MM.1S (cell line): ENCODE results near the gene MRPL19.

Experiments
- DNase-seq: peaks from one replicate; pipeline ENCODE4 v3.0.0-alpha.2; 2015
- H2AFZ ChIP-seq: fragments of 300-600 bp; sonication (generic); 2 replicates; pipeline ENCODE4 v1.6.0; 2016; ENCODE audit warnings: antibody characterized with exemption, low read length
- H3F3A ChIP-seq: fragments of 300-600 bp; sonication (generic); 2 replicates; pipeline ENCODE4 v1.6.1; 2016; ENCODE audit warnings: mild to moderate bottlenecking, antibody characterized with exemption, low read length, moderate library complexity, mixed read lengths; ENCODE audit not compliant: insufficient read depth
- H3K27ac ChIP-seq: fragments of 300-600 bp; sonication (generic); 2 replicates; pipeline ENCODE4 v1.5.1; 2016; ENCODE audit warnings: mild to moderate bottlenecking, low read length
- H3K27me3 ChIP-seq: fragments of 300-600 bp; sonication (generic); replicated peaks from 2 replicates; pipeline ENCODE4 v1.6.0; 2016; ENCODE audit warnings: low read length; ENCODE audit not compliant: insufficient read depth
- H3K36me3 ChIP-seq: fragments of 300-600 bp; sonication (generic); replicated peaks from 2 replicates; pipeline ENCODE4 v1.6.1; 2016; ENCODE audit warnings: mild to moderate bottlenecking, low read length, mixed read lengths; ENCODE audit not compliant: insufficient read depth
- H3K4me1 ChIP-seq: fragments of 300-600 bp; sonication (generic); 2 replicates; pipeline ENCODE4 v1.6.1; 2016; ENCODE audit warnings: low read length, mixed read lengths
- H3K4me2 ChIP-seq: fragments of 300-600 bp; sonication (generic); 2 replicates; pipeline ENCODE4 v1.6.0; 2016; ENCODE audit warnings: low read depth, low read length
- H3K4me3 ChIP-seq: fragments of 300-600 bp; sonication (generic); 2 replicates; pipeline ENCODE4 v1.5.1; 2016; ENCODE audit warnings: low read length, mixed read lengths
- H3K79me2 ChIP-seq: fragments of 300-600 bp; sonication (generic); 2 replicates; pipeline ENCODE4 v1.6.1; 2016; ENCODE audit warnings: mixed run types, low read length, mixed read lengths
- H3K9ac ChIP-seq: fragments of 300-600 bp; sonication (generic); 2 replicates; pipeline ENCODE4 v1.6.1; 2016; ENCODE audit warnings: low read length, mixed read lengths
- H3K9me2 ChIP-seq: fragments of 300-600 bp; sonication (generic); replicated peaks from 2 replicates; pipeline ENCODE4 v1.6.1; 2016; ENCODE audit warnings: mild to moderate bottlenecking, low read length, mixed read lengths; ENCODE audit not compliant: insufficient read depth
- H3K9me3 ChIP-seq: fragments of 300-600 bp; sonication (generic); replicated peaks from 2 replicates; pipeline ENCODE4 v1.6.1; 2016; ENCODE audit warnings: mild to moderate bottlenecking, low read length, mixed read lengths; ENCODE audit not compliant: insufficient read depth
- H4K20me1 ChIP-seq: fragments of 300-600 bp; sonication (generic); 2 replicates; pipeline ENCODE4 v1.6.1; 2016; ENCODE audit warnings: mild to moderate bottlenecking, low read length, moderate library complexity, mixed read lengths; ENCODE audit not compliant: insufficient read depth
- EZH2 ChIP-seq: fragments of 300-600 bp; sonication (generic); optimal IDR thresholded peaks from 2 replicates; pipeline ENCODE3; 2017; ENCODE audit warnings: low read depth, mild to moderate bottlenecking, antibody characterized with exemption, low read length, mixed read lengths
- EZH2phosphoT487 ChIP-seq: fragments of 300-600 bp; sonication (generic); IDR thresholded peaks from 2 replicates; pipeline ENCODE4 v1.6.1; 2018; ENCODE audit warnings: antibody characterized with exemption, low read length
- TF ChIP-seq, protein P1 (sequence below): fragments of 300-600 bp; sonication (generic); IDR thresholded peaks from 2 replicates; pipeline ENCODE4 v1.5.1; 2016; ENCODE audit warnings: antibody characterized with exemption, low read length, mixed read lengths

Gene MRPL19

GRCh38 chr2:75647771-75648170 is 1.2 kb downstream of the MRPL19 start:
- Histone ChIP-seq H3K27me3 (no peaks in the 10 kb centered on the region), H3K36me3 (no peaks in the 10 kb centered on the region), H3K79me2 (peaks cover 34% of the 10 kb centered on the region), H2AFZ (peak overlapping the region; percentile 75), H3K9me3 (no peaks in the 10 kb centered on the region), H3K4me3 (peak overlapping the region; percentile 71), H3K9me2 (no peaks in the 10 kb centered on the region), H3K27ac (peak overlapping the region; percentile 73; the same call in 1 of the 2 replicates), H3K9ac (peak overlapping the region; percentile 85), H3F3A (peaks cover 6% of the 10 kb centered on the region), H3K4me2 (peak overlapping the region; percentile 90), H3K4me1 (no peaks in the 10 kb centered on the region; the same call in none of the 2 replicates), H4K20me1 (no peaks in the 10 kb centered on the region)
- DNase-seq = peak; percentile 29
- TF ChIP-seq EZH2phosphoT487 (no peak), EZH2 (no peak)
- TF ChIP-seq, protein P1, sequence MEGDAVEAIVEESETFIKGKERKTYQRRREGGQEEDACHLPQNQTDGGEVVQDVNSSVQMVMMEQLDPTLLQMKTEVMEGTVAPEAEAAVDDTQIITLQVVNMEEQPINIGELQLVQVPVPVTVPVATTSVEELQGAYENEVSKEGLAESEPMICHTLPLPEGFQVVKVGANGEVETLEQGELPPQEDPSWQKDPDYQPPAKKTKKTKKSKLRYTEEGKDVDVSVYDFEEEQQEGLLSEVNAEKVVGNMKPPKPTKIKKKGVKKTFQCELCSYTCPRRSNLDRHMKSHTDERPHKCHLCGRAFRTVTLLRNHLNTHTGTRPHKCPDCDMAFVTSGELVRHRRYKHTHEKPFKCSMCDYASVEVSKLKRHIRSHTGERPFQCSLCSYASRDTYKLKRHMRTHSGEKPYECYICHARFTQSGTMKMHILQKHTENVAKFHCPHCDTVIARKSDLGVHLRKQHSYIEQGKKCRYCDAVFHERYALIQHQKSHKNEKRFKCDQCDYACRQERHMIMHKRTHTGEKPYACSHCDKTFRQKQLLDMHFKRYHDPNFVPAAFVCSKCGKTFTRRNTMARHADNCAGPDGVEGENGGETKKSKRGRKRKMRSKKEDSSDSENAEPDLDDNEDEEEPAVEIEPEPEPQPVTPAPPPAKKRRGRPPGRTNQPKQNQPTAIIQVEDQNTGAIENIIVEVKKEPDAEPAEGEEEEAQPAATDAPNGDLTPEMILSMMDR = no peak

- no peaks in the 10 kb centered on the region for H4K20me1 ChIP-seq
- H3K79me2 ChIP-seq = peaks cover 8% of the 10 kb centered on the region
- H3K9me3 ChIP-seq = no peaks in the 10 kb centered on the region
- H3K27me3 ChIP-seq = no peaks in the 10 kb centered on the region
- TF ChIP-seq EZH2phosphoT487 = no peak
- TF ChIP-seq, protein P1 = peak; percentile 9; the same call in 1 of the 2 replicates
- H3K36me3 ChIP-seq = 0 out of 2 replicates have a peak, but pooled peaks cover 4% of the 10 kb centered on the region
- H3K4me1 ChIP-seq = no peaks in the 10 kb centered on the region
- H3K27ac ChIP-seq = no peak overlapping the region
- DNase-seq = no peak
- H3K4me2 ChIP-seq = no peak overlapping the region
- no peaks in the 10 kb centered on the region for H3K9me2 ChIP-seq
- no peak overlapping the region for H3K9ac ChIP-seq
- no peaks in the 10 kb centered on the region for H3F3A ChIP-seq
- H3K4me3 ChIP-seq = no peak overlapping the region
- H2AFZ ChIP-seq = no peak overlapping the region
Measured at GRCh38 chr2:75654012-75654411, 7.4 kb downstream of the MRPL19 start.

- no peak overlapping the region for H3K27ac ChIP-seq
- H4K20me1 ChIP-seq = no peaks in the 10 kb centered on the region
- DNase-seq = no peak
- H3K4me1 ChIP-seq = no peaks in the 10 kb centered on the region
- no peak overlapping the region for H3K9ac ChIP-seq
- no peaks in the 10 kb centered on the region for H3K79me2 ChIP-seq
- TF ChIP-seq, protein P1 = no peak
- no peak overlapping the region for H3K4me2 ChIP-seq
- 0 out of 2 replicates have a peak, but pooled peaks cover 4% of the 10 kb centered on the region for H3K36me3 ChIP-seq
- no peak overlapping the region for H3K4me3 ChIP-seq
- H2AFZ ChIP-seq = no peak overlapping the region
- H3K27me3 ChIP-seq = no peaks in the 10 kb centered on the region
- H3F3A ChIP-seq = no peaks in the 10 kb centered on the region
- no peaks in the 10 kb centered on the region for H3K9me3 ChIP-seq
- H3K9me2 ChIP-seq = no peaks in the 10 kb centered on the region
Measured at GRCh38 chr2:75655861-75656260, 9.3 kb downstream of the MRPL19 start.
